ENCODE results near the gene PHF13.

GRCh38 chr1:6621429-6622391, 8.2 kb downstream of the PHF13 start:
- TF ChIP-seq CTCF (optimal IDR thresholded peaks at IDR 0.05 in 1 of 3, IDR thresholded peaks at IDR 0.05 in 1 of 3, conservative IDR thresholded peaks at IDR 0.05 in 1 of 3; ENCODE audit: extremely low read depth in 1 of 3, insufficient read depth in 2 of 3, low read length in 3 of 3), result no peak
- no peak for TF ChIP-seq EZH2 (IDR thresholded peaks at IDR 0.05; ENCODE audit: low read length)
